ENCODE data around the gene KLHL4. TPM values are rescaled to one million over a fixed set of nuclear protein-coding genes. Genes with fewer than 3 reads are reported as not detected.
"Not testable (repeated sequence)": the region's sequence is repeated elsewhere in the genome, so short reads cannot be mapped to it uniquely, and the experiment has no call there.

The KLHL4 gene, protein sequence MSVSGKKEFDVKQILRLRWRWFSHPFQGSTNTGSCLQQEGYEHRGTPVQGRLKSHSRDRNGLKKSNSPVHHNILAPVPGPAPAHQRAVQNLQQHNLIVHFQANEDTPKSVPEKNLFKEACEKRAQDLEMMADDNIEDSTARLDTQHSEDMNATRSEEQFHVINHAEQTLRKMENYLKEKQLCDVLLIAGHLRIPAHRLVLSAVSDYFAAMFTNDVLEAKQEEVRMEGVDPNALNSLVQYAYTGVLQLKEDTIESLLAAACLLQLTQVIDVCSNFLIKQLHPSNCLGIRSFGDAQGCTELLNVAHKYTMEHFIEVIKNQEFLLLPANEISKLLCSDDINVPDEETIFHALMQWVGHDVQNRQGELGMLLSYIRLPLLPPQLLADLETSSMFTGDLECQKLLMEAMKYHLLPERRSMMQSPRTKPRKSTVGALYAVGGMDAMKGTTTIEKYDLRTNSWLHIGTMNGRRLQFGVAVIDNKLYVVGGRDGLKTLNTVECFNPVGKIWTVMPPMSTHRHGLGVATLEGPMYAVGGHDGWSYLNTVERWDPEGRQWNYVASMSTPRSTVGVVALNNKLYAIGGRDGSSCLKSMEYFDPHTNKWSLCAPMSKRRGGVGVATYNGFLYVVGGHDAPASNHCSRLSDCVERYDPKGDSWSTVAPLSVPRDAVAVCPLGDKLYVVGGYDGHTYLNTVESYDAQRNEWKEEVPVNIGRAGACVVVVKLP
- total RNA-seq = 0.58 TPM

DNA sequence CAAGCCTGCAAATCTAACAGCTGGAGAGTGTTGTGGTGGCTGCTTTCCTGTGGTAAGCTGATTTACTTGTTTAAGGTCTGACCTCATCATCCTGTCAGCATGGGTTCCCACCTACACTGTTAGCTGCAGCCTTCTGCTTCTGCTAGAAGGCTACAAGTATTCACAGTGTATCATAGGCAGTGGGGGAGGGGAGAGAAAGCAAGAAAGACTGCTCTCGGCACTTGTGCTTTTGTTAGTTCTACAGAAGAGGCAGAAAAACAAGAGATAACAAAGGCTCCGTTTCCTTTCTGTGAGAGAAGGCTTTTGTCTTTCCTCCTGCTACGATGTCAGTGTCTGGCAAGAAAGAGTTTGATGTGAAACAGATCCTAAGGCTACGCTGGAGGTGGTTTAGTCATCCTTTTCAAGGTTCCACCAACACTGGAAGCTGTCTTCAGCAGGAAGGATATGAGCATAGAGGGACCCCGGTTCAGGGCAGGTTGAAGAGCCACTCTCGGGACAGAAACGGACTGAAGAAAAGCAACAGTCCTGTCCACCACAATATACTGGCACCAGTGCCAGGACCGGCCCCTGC, at the start of gene KLHL4:
KLHL4 (plus strand) TSS at position 232 of the 571 bp plus-strand sequence; CDS start at position 324, 92 bp downstream.
- no peak for DNase-seq (ENCODE audit: low spot score)
- intact Hi-C loops (cut with DNase I) = no loop called here
- no peak for ATAC-seq

DNA sequence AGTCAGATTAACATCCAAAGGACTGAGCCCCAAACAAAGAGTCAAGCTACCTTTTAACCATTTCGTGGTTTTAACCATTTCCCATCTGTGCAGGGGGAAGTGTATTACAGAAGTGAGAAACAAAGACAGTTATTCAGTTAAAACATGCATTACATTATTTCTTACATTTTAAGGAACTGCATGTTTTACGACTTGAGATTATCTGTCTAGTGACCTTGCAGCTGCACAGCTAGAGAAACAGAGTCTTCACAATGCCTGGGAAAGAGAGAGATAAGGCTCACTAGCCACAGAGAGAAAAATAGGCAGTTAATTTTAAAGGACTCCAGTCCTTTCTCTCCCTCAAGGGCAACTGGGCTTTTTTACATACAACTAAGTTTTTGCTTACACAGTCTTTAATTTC, 48.7 kb upstream of the KLHL4 start:
- DNase-seq (ENCODE audit: low spot score) = no peak
- ATAC-seq = no peak
- intact Hi-C loops (cut with DNase I) = no loop called here

DNA sequence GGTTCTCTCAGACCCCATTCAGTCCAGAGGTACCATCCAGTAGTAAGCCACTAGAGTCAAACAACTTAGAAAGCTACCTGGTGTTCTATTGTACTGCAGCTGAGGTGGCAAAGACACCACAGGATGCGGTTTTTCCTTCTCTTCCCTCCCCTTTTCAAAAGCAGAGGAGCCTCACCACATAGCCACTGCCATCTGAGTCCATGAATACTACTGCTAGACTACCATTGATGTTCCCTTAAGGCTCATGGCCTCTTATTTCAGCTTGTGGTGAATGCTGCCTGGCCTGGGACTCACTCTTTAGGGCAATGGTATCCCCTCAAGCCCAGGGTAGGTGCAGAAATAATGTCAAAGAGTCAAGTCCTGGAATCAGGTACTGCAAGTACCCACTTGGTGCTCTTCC, 41.8 kb upstream of the KLHL4 start:
- ATAC-seq = no peak
- intact Hi-C loops (cut with DNase I) = no loop called here
- no peak for DNase-seq (ENCODE audit: low spot score)

DNA sequence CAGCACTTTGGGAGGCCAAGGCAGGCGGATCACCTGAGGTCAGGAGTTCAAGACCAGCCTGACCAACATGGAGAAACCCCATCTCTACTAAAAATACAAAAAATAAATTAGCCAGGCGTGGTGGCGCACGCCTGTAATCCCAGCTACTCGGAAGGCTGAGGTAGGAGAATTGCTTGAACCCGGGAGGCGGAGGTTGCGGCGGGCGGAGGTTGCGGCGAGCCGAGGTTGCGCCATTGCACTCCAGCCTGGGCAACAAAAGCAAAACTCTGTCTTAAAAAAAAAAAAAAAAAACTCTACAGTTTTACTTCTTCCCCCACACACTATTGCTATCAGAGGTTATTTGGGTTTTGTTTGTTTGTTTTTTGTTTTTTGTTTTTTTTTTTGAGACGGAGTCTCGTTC, 38.9 kb upstream of the KLHL4 start:
- intact Hi-C loops (cut with DNase I); ATAC-seq; DNase-seq (ENCODE audit: low spot score): not testable (repeated sequence)

DNA sequence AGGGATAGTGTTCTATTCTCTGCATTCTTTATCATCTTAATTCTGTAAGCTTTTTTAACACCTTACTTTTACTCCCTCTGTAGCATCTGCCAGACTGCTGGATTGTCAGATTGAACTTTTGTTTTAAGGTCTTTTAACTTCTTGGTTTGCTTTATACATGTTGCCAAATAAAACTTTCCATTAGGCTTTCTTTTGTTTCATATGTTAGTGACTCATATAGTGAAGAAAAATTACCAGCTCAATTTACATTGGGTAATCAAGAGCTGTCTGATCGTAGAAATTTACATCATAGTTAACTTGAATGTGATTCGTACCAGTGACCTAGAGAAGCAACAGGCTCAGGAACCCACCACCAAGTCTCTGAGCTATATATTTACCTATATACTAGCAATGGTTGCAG, 28.5 kb upstream of the KLHL4 start:
- no peak for DNase-seq (ENCODE audit: low spot score)
- ATAC-seq = no peak
- intact Hi-C loops (cut with DNase I) = no loop called here

DNA sequence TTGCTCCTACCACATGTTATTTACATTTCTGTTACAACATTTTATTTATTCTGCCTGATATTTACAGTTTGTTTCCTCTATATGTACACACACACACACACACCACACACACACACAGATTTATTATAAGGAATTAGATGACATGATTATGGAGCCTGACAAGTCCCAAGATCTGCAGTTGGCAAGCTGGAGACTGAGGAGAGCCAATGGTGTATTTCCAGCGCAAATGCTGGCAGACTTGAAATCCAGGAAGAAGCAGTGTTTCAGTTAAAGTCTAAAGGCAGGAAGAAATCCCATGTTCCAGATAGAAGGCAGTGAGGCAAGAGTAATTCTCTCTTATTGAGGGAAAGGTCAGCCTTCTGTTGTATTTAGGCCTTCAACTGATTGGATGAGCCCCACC, 1.8 kb upstream of the KLHL4 start:
- no peak for DNase-seq (ENCODE audit: low spot score)
- ATAC-seq = no peak
- intact Hi-C loops (cut with DNase I) = no loop called here

DNA sequence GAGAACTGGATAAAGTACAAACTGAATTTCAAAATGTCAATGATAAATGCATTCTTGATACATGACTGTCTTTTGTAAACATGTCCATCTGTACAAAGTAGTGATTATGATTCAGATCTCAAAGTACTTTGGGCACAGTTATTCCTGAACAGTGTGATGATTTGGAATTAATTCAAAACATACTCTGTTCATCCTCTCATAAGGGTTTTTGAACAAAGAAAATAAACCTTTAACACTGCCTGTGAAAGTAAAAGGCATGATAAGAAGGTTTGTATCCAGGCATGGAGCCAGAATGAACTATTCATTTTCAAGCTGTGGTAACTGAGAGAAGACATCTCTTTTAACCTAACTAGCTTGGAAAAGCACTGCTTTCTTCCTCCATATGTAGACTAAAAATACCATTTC, 883 bp upstream of the KLHL4 start:
- ATAC-seq = no peak
- DNase-seq (ENCODE audit: low spot score) = no peak
- intact Hi-C loops (cut with DNase I) = no loop called here

DNA sequence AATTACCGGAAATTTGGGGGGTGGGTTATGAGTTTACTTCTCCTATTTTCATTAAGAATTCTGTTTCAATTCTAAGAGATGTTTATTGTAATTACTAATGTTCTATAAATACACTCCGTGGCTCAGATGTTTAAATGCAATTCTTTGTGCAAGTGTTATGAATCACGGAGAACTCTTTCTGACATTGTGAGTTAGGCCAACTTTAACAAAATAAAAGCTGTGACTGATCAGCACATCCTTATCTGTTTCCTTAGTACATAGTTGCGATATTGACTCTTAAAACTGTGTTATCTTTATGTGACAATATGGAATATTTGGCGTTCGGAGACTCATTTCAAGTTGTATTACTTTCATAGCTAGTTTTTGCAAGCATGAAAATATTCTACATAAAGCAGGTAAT, 902 bp downstream of the KLHL4 start:
- intact Hi-C loops (cut with DNase I) = no loop called here
- ATAC-seq = no peak
- no peak for DNase-seq (ENCODE audit: low spot score)

DNA sequence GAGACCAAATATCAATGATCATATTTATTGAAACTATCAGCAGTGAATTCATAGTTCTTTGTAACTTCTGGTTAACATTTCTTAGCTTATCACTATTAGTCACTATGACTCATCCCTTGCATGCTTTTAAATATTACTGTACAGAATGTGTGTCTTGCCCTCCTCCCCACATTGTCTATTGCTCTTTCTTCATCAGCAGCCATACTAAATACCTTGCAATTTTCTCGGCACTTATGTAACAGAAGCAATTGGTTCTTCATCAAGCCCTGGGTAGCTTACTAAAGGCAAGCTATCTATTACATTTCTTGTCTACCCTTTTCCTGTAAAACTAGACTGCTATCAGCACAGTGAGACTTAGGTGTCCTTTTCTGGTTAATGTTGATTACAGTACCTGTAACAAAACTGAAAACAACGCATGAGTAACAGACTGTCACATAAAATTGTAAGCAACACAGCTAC, 8.2 kb downstream of the KLHL4 start:
- ATAC-seq (no peak), DNase-seq (ENCODE audit: low spot score) (no peak)
- intact Hi-C loops (cut with DNase I) = no loop called here

DNA sequence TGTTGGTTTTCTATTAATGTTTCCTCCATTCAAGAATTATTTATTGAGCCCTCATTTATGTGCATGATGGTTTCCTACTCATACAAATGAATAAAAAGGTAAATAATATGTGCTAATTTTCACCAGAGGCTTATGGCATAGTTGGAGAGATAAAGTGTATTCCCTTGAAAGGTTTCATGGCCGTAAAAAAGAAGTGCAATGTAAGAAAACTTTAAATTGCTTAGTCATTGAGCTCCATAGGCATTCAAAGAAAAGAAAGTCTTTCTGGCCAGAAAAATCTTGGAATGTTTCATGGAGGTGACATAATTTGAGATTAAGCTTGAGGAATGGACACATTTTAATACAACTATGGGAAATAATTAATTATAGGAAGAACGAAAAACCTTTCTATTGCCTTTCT, 8.7 kb downstream of the KLHL4 start:
- DNase-seq (ENCODE audit: low spot score) = no peak
- ATAC-seq = no peak
- intact Hi-C loops (cut with DNase I) = no loop called here

DNA sequence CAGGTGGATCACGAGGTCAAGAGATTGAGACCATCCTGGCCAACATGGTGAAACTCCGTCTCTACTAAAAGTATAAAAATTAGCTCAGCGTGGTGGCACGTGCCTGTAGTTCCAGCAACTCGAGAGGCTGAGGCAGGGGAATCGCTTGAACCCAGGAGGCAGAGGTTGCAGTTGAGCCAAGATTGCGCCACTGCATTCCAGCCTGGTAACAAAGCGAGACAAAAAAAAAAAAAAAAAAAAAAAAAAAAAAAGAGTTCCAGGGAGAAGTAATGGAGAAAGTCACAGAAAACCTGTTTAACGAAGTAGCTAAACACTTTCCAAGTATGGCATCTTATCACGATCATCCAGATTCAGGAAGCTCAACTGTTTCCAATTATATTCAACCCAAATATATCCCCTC, 10.9 kb downstream of the KLHL4 start:
- ATAC-seq = no peak
- no peak for DNase-seq (ENCODE audit: low spot score)
- intact Hi-C loops (cut with DNase I) = no loop called here

DNA sequence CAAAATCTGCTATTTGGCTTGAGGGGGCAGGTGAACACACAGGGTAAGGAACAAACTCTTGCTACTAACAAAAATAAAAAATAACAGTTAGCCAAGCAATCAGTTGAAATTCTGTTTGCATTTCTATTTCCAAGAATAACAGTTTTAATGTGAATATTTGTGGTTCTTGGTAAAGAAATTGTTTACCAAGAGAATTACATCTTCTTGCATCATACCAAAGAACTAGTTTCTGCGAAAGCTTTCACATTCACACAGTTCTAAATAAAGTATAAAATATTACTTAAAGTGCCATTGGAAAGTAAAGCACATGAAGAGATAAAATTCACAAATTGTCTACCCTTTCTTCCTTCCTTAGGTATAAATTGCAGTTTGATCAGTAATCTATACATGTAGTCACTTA, 54.4 kb downstream of the KLHL4 start:
- DNase-seq (ENCODE audit: low spot score) (no peak), ATAC-seq (no peak)
- intact Hi-C loops (cut with DNase I) = no loop called here

DNA sequence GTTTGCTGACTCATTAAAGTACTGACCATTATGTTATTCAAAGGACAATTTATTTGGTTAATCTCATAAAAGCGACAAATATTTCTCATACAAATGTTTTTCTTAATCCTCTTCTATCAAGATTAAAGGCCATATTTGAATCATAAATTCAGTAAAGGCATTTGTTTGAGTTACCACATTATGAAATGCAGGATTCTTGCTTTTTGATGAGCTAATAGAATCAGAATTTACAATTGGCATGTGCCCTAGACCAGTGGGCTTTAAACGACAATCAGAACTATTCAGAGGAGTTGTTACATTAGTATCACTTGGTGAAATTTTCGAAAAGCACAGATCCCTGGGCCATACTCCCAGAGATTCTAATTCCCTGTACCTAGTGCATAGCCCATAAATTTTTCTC, 55.3 kb downstream of the KLHL4 start:
- DNase-seq (ENCODE audit: low spot score) (no peak), ATAC-seq (no peak)
- intact Hi-C loops (cut with DNase I) = no loop called here

DNA sequence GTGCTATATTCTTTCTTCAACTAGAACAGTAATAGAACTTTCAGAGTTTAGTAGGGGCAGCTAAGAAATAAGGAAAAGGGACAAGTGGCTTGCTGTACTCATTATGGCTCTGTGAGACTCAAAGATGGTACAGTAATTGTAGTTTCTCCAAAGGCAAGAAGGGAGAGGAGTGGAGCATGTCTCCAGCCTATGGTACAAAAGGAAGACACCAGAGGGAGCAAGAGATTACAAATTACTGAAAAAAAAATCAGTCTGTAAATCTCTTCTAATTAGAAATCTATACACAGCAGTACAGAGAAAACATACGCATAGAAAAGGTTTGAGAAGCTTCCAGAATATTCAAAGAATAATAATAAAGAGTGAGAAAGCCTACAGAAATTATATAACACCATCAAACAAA, 61.4 kb downstream of the KLHL4 start:
- intact Hi-C loops (cut with DNase I) = no loop called here
- ATAC-seq (no peak), DNase-seq (ENCODE audit: low spot score) (no peak)

DNA sequence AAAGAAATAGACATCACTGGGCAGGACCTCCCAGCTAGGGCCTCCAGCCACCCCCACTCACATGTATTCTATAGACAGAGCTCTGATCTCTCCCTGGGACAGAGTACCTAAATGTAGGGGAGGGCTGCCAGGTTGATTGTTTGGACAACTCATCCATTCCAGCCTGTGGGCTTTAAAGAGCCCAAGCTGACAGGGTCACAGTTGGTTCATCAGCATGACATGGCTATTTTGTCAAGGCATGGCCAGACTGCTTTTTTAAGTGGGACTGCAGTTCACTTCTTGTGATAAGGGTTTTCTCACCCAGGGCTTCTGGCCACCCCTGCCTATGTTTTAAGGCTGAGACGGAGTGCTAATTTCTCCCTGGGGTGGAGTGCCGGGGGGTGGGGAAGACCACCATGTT, 63.3 kb downstream of the KLHL4 start:
- DNase-seq (ENCODE audit: low spot score) (no peak), ATAC-seq (no peak)
- intact Hi-C loops (cut with DNase I) = no loop called here

DNA sequence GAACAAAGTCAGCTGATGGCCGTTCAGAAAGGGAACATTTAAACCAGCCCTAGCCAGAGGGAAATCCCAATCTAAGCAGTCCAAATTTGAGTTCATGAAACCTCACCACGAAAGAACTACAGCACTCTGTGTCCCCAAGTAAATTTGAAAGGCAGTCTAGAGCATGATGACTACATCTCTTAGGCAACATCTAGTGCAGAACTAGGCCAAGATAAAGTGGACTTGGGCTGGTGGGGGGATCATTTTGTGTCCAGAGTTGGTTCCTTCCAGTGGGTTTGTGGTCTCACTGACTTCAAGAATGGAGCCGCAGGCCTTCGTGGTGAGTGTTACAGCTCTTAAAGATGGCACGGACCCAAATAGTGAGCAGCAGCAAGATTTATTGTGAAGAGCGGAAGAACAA, 64.9 kb downstream of the KLHL4 start:
- intact Hi-C loops (cut with DNase I) = no loop called here
- no peak for DNase-seq (ENCODE audit: low spot score)
- no peak for ATAC-seq

DNA sequence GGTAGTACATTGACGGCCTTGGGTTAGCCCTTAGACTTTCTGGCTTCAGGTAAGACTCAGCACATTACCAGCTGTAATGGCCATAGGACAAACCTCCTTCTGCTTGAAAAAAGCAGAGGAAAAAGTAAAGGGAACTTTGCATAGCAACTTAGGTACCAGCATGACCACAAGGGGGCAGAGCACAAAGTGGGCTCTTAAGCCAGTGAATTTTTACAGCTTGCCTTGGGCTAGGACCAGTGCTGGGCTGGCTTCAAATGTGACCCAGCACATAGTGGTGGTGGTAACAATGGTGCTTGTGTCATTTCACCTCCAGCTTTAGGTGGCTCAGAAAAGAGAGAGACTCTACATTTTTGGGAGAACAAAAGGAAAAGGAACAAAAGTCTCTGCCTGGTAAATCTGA, 66.1 kb downstream of the KLHL4 start:
- DNase-seq (ENCODE audit: low spot score) = no peak
- intact Hi-C loops (cut with DNase I) = no loop called here
- no peak for ATAC-seq

DNA sequence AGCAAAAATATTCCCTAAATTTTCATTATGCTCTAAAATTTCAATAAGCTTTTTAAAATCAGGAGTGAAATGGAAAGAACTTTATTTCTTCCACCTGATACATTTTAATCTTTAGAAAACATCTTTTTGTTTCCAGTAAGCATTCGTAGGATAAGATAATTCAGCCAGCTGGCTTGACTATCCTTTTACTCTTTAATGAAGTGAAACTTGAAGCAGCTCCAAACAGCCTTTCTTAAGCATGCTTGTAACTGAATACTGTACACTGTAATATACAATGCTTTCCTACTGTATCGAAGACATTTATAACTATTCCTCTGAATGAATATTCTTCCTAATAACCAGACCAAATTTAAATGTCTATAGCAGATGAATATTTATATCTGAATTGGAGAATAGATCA, 98.8 kb downstream of the KLHL4 start:
- no peak for ATAC-seq
- intact Hi-C loops (cut with DNase I) = no loop called here
- no peak for DNase-seq (ENCODE audit: low spot score)

DNA sequence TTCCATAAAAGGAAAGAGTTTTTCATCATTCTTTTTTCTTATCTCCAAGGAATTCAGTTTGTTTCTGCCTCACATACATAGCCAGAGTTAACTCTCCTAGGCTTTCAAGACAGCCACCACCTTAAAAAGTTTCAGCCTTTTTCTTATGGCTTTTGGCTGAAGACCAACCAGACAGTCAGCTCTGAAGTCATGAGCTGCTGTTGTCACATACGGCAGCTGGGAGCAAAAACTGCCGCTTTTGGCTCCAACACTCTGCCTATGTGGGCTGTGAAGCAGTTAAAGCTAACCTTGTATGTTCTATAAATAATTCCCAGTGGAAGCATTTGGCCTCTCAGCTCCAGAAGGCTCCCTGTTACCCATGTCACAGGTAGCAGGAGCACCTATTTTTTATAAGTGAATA, 104.1 kb downstream of the KLHL4 start:
- DNase-seq (ENCODE audit: low spot score) = no peak
- intact Hi-C loops (cut with DNase I) = no loop called here
- no peak for ATAC-seq

DNA sequence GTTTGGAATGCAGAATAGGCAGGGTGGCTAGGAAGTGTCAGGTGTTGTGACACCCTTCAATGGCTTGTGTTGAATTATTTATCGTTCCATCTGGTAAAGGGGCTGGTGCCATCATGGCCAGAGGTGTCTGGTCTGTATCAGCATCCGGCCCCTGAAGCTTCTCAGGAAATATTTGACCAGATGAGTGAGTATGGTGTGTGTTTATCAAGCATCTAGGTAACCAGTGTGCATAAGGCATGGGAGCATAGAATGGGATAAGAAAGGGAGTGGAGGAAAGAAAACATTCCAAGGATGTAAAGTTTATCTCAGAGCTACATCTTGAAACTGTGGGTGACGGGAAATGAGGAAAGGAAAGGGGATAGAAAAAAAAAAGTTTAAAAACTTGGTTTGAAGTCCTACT, 109.4 kb downstream of the KLHL4 start:
- intact Hi-C loops (cut with DNase I) = no loop called here
- ATAC-seq (no peak), DNase-seq (ENCODE audit: low spot score) (no peak)

All from sciatic nerve (tissue), 2 donors.